HL-60 (cell line): ENCODE data around the gene INPP5B.

Source experiments
- DNase-seq, 2 experiments: peaks; one replicate each; pipeline ENCODE4 v3.0.0-alpha.2; 2010 to 2020; ENCODE audit warnings: low read depth in 1 of 2, low spot score in 1 of 2
- H3K27ac ChIP-seq: fragments of 250-450 bp; sonication (Bioruptor Pico); replicated peaks from 2 replicates; pipeline ENCODE4 v1.5.1; 2020; ENCODE audit warnings: mild to moderate bottlenecking, moderate library complexity
- H3K27me3 ChIP-seq: fragments of 250-450 bp; sonication (Bioruptor Pico); 2 replicates; pipeline ENCODE4 v1.5.1; 2021; ENCODE audit warnings: mild to moderate bottlenecking, moderate library complexity; ENCODE audit not compliant: insufficient read depth, poor library complexity, severe bottlenecking
- H3K4me3 ChIP-seq: replicated peaks from 2 replicates; pipeline ENCODE4 v1.5.1; 2011; ENCODE audit warnings: mild to moderate bottlenecking, control low read depth, low read length; ENCODE audit not compliant: insufficient read depth
- GABPA ChIP-seq: IDR thresholded peaks from 2 replicates; pipeline ENCODE4 v1.6.1; 2012; ENCODE audit warnings: low read depth
- POLR2AphosphoS5 ChIP-seq: IDR thresholded peaks from 2 replicates; pipeline ENCODE4 v1.6.1; 2012; ENCODE audit warnings: low read depth
- SPI1 ChIP-seq: IDR thresholded peaks from 2 replicates; pipeline ENCODE4 v1.6.1; 2012; ENCODE audit warnings: low read depth, mild to moderate bottlenecking, borderline replicate concordance
- TF ChIP-seq, protein P1 (sequence below): IDR thresholded peaks from one replicate; pipeline ENCODE4 v1.5.1; 2011; ENCODE audit warnings: low read length, control low read depth, inconsistent platforms; ENCODE audit not compliant: insufficient read depth
- TF ChIP-seq, protein P2 (sequence below): IDR thresholded peaks from 2 replicates; pipeline ENCODE4 v1.6.1; 2012; ENCODE audit warnings: low read depth; ENCODE audit not compliant: insufficient replicate concordance

INPP5B gene

DNA sequence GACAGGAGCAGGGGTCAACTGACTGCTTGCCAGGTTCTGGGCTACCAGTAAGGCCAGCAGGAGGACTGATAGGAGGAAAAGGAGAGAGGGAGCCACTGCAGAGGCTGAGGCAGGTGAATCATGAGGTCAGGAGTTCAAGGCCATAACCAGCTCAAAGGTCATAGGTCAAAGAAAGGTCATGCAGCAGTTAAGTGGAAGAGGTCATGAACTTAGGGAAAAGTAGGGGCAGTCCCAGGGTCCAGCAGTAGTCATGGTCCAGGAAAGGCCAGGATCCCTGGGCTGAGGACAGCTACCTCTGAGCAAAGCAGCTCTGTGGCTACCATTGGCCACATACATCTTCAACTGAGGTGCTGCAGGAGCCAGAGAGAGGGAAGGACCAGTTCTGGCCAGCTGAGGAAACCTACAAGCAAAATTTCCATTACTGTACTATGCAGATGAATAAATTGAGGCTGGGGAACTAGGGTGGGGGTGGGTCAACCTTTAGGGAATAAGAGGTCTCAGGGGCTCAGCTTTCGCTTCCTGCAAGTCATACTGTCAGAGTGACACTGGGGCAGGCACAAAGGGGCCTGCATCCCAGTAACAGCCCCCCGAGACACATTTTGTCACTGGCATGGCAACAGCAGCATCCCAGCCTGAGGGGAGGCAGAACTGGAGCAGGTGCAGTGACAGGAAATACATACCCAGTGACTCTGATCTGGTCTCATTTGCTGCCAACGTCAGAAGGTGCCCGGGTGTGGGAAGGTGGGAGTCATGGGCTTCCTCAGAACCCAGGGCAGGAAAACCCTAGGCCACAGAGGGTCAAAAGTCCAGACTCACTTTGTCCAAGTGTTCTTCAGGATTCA is 5.2 kb upstream of the INPP5B start:
- H3K27ac ChIP-seq: no peak overlapping the region
- no peak overlapping the region for H3K4me3 ChIP-seq
- no peaks in the 10 kb centered on the region for H3K27me3 ChIP-seq
- no peak for TF ChIP-seq SPI1
- TF ChIP-seq, protein P1, sequence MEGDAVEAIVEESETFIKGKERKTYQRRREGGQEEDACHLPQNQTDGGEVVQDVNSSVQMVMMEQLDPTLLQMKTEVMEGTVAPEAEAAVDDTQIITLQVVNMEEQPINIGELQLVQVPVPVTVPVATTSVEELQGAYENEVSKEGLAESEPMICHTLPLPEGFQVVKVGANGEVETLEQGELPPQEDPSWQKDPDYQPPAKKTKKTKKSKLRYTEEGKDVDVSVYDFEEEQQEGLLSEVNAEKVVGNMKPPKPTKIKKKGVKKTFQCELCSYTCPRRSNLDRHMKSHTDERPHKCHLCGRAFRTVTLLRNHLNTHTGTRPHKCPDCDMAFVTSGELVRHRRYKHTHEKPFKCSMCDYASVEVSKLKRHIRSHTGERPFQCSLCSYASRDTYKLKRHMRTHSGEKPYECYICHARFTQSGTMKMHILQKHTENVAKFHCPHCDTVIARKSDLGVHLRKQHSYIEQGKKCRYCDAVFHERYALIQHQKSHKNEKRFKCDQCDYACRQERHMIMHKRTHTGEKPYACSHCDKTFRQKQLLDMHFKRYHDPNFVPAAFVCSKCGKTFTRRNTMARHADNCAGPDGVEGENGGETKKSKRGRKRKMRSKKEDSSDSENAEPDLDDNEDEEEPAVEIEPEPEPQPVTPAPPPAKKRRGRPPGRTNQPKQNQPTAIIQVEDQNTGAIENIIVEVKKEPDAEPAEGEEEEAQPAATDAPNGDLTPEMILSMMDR: no peak
- TF ChIP-seq GABPA: no peak
- TF ChIP-seq, protein P2, sequence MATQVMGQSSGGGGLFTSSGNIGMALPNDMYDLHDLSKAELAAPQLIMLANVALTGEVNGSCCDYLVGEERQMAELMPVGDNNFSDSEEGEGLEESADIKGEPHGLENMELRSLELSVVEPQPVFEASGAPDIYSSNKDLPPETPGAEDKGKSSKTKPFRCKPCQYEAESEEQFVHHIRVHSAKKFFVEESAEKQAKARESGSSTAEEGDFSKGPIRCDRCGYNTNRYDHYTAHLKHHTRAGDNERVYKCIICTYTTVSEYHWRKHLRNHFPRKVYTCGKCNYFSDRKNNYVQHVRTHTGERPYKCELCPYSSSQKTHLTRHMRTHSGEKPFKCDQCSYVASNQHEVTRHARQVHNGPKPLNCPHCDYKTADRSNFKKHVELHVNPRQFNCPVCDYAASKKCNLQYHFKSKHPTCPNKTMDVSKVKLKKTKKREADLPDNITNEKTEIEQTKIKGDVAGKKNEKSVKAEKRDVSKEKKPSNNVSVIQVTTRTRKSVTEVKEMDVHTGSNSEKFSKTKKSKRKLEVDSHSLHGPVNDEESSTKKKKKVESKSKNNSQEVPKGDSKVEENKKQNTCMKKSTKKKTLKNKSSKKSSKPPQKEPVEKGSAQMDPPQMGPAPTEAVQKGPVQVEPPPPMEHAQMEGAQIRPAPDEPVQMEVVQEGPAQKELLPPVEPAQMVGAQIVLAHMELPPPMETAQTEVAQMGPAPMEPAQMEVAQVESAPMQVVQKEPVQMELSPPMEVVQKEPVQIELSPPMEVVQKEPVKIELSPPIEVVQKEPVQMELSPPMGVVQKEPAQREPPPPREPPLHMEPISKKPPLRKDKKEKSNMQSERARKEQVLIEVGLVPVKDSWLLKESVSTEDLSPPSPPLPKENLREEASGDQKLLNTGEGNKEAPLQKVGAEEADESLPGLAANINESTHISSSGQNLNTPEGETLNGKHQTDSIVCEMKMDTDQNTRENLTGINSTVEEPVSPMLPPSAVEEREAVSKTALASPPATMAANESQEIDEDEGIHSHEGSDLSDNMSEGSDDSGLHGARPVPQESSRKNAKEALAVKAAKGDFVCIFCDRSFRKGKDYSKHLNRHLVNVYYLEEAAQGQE: no peak
- TF ChIP-seq POLR2AphosphoS5: no peak
- no peak for DNase-seq

DNA sequence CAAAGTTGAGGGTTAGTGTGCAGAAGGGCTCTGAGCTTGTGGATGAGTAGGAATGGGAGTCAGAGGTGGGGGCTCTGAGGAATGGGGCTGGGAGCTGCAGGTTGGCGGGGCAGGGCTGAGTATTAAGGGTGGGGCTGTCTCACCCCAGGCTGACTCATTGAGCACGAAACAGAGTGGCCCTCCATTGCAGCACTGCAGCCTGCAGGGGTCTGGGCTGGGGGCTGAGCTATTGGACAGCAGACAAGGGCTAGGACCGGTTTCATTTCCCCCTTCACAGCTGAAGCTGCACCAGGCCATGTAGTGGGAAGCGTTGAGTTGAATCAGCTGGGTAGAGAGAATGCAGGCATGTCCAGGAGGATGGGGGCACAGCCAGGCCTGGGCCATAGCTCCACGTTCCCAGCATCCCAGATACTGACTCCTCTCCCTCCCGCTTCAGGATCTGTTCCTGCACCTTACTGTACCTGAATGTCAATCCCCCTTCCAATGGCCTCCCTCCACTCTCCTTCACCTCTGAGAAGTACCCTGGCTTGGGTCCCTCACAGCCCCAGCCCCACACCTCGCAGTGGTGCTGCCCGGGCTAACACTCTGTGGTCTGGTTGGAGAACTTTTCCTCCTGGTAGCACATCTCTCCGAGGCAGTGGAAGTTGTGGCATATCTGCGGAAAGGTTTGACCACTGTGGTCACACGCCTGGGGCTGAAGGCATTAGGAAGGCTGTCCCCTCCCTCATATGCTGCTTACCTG is 4.4 kb upstream of the INPP5B start:
- Histone ChIP-seq H3K27ac (no peak overlapping the region), H3K27me3 (no peaks in the 10 kb centered on the region), H3K4me3 (no peak overlapping the region)
- TF ChIP-seq SPI1: no peak
- TF ChIP-seq, protein P2: no peak
- TF ChIP-seq, protein P1: no peak
- no peak for TF ChIP-seq GABPA
- no peak for TF ChIP-seq POLR2AphosphoS5
- no peak for DNase-seq

DNA sequence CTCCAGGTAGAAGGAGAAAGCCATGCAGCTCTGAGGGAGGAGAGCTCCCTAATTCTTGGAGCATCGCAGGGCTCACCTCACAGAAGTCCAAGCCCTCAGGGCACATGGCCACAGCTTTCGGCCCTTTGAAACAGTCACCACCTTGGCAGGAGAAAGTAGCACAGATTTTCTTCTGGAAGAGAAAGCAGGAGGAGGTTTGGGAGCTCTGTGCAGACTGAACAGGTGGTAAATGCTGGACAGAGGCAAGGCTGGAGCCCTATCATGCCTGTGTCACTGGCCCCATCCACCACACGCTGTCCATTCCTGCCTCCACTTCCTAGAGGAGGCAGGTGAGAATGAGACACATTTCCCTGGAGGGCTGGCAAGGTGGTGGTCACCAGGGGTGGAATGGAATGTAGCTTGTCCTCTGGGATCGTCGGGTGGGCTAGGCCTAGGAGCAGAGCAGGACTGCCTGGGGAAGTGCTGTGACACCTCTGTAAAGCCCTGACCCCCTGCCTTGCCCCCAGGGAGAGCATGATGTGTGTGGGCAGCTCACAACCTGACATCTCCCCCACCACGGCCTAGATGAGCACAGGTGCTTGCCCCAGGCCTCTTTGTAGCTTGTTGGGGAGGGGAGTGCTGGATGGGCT is 2.8 kb upstream of the INPP5B start:
- Histone ChIP-seq H3K27ac (no peak overlapping the region), H3K4me3 (no peak overlapping the region), H3K27me3 (no peaks in the 10 kb centered on the region)
- TF ChIP-seq, protein P2: peak; percentile 57
- TF ChIP-seq, protein P1: no peak
- no peak for TF ChIP-seq GABPA
- TF ChIP-seq SPI1: no peak
- TF ChIP-seq POLR2AphosphoS5: no peak
- DNase-seq: no peak
